SK-N-SH (cell line): Measurements from ENCODE around the gene LSM2.

ENCODE experiments used
- CTCF ChIP-seq: fragments of 200-600 bp; sonication (generic); IDR thresholded peaks from 2 replicates; pipeline ENCODE4 v1.6.1; 2017; ENCODE audit warnings: antibody characterized with exemption, mild to moderate bottlenecking, moderate library complexity
- EZH2phosphoT487 ChIP-seq: fragments of 200-600 bp; sonication (generic); IDR thresholded peaks from 2 replicates; pipeline ENCODE4 v1.6.1; 2017; ENCODE audit warnings: low read depth, mixed run types, mild to moderate bottlenecking, antibody characterized with exemption, moderate library complexity, borderline replicate concordance
- FOXM1 ChIP-seq: IDR thresholded peaks from 2 replicates; pipeline ENCODE4 v1.4.0; 2012; ENCODE audit warnings: low read depth, mild to moderate bottlenecking
- POLR2AphosphoS5 ChIP-seq: IDR thresholded peaks from 2 replicates; pipeline ENCODE4 v1.6.1; 2012; ENCODE audit warnings: low read depth, low read length
- REST ChIP-seq: IDR thresholded peaks from 2 replicates; pipeline ENCODE4 v1.6.1; 2012; ENCODE audit warnings: mild to moderate bottlenecking, low read depth, low read length, moderate library complexity
- RFX5 ChIP-seq: IDR thresholded peaks from 2 replicates; pipeline ENCODE4 v1.6.1; 2012; ENCODE audit warnings: mild to moderate bottlenecking, improper control_type of control experiment, low read length
- SIN3A ChIP-seq: IDR thresholded peaks from 2 replicates; pipeline ENCODE4 v1.6.1; 2012; ENCODE audit warnings: low read depth, mild to moderate bottlenecking, low read length, moderate library complexity, borderline replicate concordance
- USF2 ChIP-seq: fragments of 150-350 bp; IDR thresholded peaks from 2 replicates; pipeline ENCODE4 v1.6.1; 2017; ENCODE audit warnings: antibody characterized with exemption, low read length, low read depth, borderline replicate concordance
- YY1 ChIP-seq: IDR thresholded peaks from 2 replicates; pipeline ENCODE4 v1.4.0; 2012; ENCODE audit warnings: low read depth, mild to moderate bottlenecking

GRCh38 chr6:31806470-31807272 is at the start of gene LSM2:
- TF ChIP-seq EZH2phosphoT487, result no peak
- TF ChIP-seq CTCF, result peak; percentile 46
- no peak for TF ChIP-seq RFX5
- no peak for TF ChIP-seq FOXM1
- TF ChIP-seq SIN3A, result peak; percentile 77; the same call in 1 of the 2 replicates
- peak; percentile 85; the same call in 1 of the 2 replicates for TF ChIP-seq POLR2AphosphoS5
- TF ChIP-seq USF2, result no peak
- TF ChIP-seq YY1, result peak; percentile 61; the same call in 1 of the 2 replicates
- no peak for TF ChIP-seq REST
